Ovary (tissue), 3 donors: Measurements from ENCODE around the gene GATD1.

Source experiments
- CTCF ChIP-seq, 3 donors: fragments of 450-650 bp in 2 of 3; fragments of 200-600 bp in 1 of 3; IDR thresholded peaks; one replicate each; pipeline versions ENCODE4 v1.5.1 to v1.8.0; 2016 to 2022; ENCODE audit warnings: antibody characterized with exemption in 3 of 3, mild to moderate bottlenecking in 1 of 3
- EP300 ChIP-seq: sonication (generic); formaldehyde crosslinking; IDR thresholded peaks from one replicate; pipeline ENCODE4 v1.6.1; 2017; ENCODE audit warnings: antibody characterized with exemption
- POLR2A ChIP-seq: fragments of 450-650 bp; IDR thresholded peaks from one replicate; pipeline ENCODE4 v1.6.1; 2017; ENCODE audit warnings: antibody characterized with exemption, mild to moderate bottlenecking, moderate library complexity
- donor health status: DM: no; HTN: no; CAD: no.

GRCh38 chr11:798093-798713 lies 20.9 kb upstream of the GATD1 start, which contains the start of gene SLC25A22:
- TF ChIP-seq CTCF (IDR thresholded peaks at IDR 0.05) (peak; percentile 64 to 95 (median 94)), POLR2A (no peak), EP300 (no peak)
